Gastrocnemius medialis (tissue), 4 donors: ENCODE results near the gene NOD2. TPM values are rescaled to one million over a fixed set of nuclear protein-coding genes. Genes with fewer than 3 reads are reported as not detected.

Source experiments
- ATAC-seq, 2 donors: fragments of 150-250 bp; one replicate each; pipeline ENCODE4 v1.9.1; 2016
- DNase-seq, 2 donors: peaks; one replicate each; pipeline ENCODE4 v3.0.0-alpha.2; 2019
- H3K27ac ChIP-seq, 4 donors: fragments of 200-600 bp; sonication (generic); 1 replicate in 1 of 4; 2 replicates in 3 of 4; pipeline ENCODE4 v1.5.1; 2016 to 2018; ENCODE audit warnings: mild to moderate bottlenecking in 2 of 4, moderate library complexity in 1 of 4
- H3K27me3 ChIP-seq, 3 donors: fragments of 200-600 bp; sonication (generic) in 2 of 3; 1 replicate in 1 of 3; 2 replicates in 2 of 3; pipeline versions ENCODE4 v1.5.1 to v1.6.0; 2016 to 2019; ENCODE audit warnings: mild to moderate bottlenecking in 1 of 3, moderate library complexity in 1 of 3
- H3K36me3 ChIP-seq, 2 donors: fragments of 200-600 bp; sonication (generic) in 1 of 2; one replicate each; pipeline ENCODE4 v1.5.1; 2017 to 2018
- H3K4me1 ChIP-seq, 2 donors: fragments of 200-600 bp; sonication (generic) in 1 of 2; one replicate each; pipeline ENCODE4 v1.5.1; 2016 to 2017; ENCODE audit warnings: mild to moderate bottlenecking in 2 of 2
- H3K4me3 ChIP-seq, 4 donors: fragments of 200-600 bp; sonication (generic) in 3 of 4; 1 replicate in 1 of 4; 2 replicates in 3 of 4; pipeline ENCODE4 v1.5.1; 2016 to 2019; ENCODE audit warnings: mild to moderate bottlenecking in 2 of 4
- H3K9me3 ChIP-seq, 3 donors: fragments of 200-600 bp; sonication (generic) in 2 of 3; 1 replicate in 1 of 3; 2 replicates in 2 of 3; pipeline ENCODE4 v1.5.1; 2016 to 2019
- POLR2A ChIP-seq, 2 donors: fragments of 450-650 bp; IDR thresholded peaks; one replicate each; pipeline ENCODE4 v1.6.1; 2017; ENCODE audit warnings: antibody characterized with exemption in 2 of 2, mild to moderate bottlenecking in 2 of 2, moderate library complexity in 2 of 2
- in situ Hi-C, 4 donors: fragments of 200-750 bp; cut with MboI; loops; one replicate each; pipeline versions ENCODE4 v1.15.0 to v1.8.0; 2017; ENCODE audit warnings: low sequenced_read_pairs in 4 of 4
- intact Hi-C: fragments of 100-400 bp; cut with DNase I; formaldehyde crosslinking; loops from one replicate; pipeline ENCODE4 v1.15.1; 2023; ENCODE audit warnings: low total_unique reads
- total RNA-seq, 4 donors: library from RNA; depleted of rRNA; stranded (reverse); fragments of >200 nt; gene quantifications; one replicate each; pipeline versions ENCODE4 v1.1.0 to v1.2.3, GENCODE V29; 2016
- TF ChIP-seq, protein P1 (sequence below), 5 experiments: fragments of 450-650 bp in 3 of 5; fragments of 200-600 bp in 2 of 5; sonication (generic) in 2 of 5; IDR thresholded peaks in 4 of 5; conservative IDR thresholded peaks in 1 of 5; 1 replicate in 4 of 5; 2 replicates in 1 of 5; pipeline ENCODE4 v1.5.1; 2016 to 2019; ENCODE audit warnings: antibody characterized with exemption in 5 of 5, mild to moderate bottlenecking in 3 of 5, moderate library complexity in 3 of 5

NOD2 gene
- total RNA-seq, 4 donors from 2014 or later: 0.27 to 2.1 (median 1.7) TPM

DNA sequence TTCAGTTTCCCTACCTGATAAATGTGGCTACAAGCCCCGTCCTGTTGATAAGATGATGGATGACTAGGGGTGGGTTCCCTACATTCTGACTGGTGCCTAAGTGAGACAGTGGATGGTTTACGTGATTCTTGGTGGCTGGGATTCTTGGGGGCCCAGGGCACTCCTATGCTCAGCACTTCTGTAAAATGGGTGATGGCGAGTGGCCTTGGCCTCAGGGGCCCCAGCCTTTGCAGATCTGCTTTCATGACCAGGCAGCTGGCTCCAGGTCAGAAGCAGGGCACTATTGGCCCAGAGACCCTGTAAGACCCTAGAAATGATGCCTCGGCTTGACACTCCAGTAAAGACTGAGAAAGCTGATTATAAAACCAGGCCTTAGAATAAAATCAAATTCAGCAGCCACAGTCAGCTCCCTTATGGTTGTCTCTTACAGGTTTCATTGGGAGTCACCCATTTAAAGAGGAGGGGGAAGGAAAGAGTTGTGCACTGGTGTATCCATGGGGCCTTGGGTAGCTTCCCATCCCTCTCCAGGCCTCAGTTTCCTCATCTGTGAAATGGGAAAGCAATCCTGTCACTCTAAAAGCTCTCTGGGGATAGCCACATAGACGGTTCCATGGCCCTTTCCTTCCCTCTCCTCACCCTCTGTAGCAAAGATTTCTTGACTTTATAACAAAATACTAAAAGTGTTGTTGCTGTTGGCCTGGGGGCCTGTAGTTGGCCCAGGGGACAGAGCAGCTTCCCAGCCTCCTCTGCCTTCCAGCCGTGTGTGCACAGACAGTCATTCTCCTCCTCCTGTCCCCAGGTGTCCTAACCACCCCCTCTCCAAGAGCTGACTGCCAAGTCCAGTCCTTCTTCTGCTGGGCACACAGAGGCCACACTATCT, 13.5 kb upstream of the NOD2 start:
- no peak overlapping the region for H3K27ac ChIP-seq
- no peaks in the 10 kb centered on the region for H3K27me3 ChIP-seq
- no peaks in the 10 kb centered on the region for H3K36me3 ChIP-seq
- H3K4me1 ChIP-seq: no peaks in the 10 kb centered on the region
- intact Hi-C loops: no loop called here
- ATAC-seq: no peak
- H3K4me3 ChIP-seq: no peak overlapping the region
- in situ Hi-C loops: no loop called here
- DNase-seq: no peak
- TF ChIP-seq, protein P1, sequence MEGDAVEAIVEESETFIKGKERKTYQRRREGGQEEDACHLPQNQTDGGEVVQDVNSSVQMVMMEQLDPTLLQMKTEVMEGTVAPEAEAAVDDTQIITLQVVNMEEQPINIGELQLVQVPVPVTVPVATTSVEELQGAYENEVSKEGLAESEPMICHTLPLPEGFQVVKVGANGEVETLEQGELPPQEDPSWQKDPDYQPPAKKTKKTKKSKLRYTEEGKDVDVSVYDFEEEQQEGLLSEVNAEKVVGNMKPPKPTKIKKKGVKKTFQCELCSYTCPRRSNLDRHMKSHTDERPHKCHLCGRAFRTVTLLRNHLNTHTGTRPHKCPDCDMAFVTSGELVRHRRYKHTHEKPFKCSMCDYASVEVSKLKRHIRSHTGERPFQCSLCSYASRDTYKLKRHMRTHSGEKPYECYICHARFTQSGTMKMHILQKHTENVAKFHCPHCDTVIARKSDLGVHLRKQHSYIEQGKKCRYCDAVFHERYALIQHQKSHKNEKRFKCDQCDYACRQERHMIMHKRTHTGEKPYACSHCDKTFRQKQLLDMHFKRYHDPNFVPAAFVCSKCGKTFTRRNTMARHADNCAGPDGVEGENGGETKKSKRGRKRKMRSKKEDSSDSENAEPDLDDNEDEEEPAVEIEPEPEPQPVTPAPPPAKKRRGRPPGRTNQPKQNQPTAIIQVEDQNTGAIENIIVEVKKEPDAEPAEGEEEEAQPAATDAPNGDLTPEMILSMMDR (IDR thresholded peaks at IDR 0.05 in 4 of 5, conservative IDR thresholded peaks at IDR 0.05 in 1 of 5): no peak
- TF ChIP-seq POLR2A (IDR thresholded peaks at IDR 0.05): no peak
- no peaks in the 10 kb centered on the region for H3K9me3 ChIP-seq

DNA sequence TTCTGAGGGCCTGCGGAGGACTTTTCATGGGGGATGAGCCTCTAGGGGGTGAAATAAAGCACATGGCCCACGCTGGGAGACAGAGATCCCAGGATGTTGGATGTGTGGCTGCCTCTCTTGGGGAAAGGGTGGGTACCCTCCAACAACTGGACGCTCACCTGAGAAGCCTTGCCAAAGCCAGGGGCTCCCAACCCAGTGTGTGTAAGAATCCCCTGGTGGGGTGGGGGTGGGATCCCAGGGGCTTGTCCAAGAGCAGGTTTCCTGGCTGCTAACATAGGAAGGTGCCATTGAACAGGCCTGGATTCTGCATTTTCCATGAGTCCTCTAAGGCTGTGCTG, 12.9 kb upstream of the NOD2 start:
- peak overlapping the region in 1 of 4 donors; percentile 14 for H3K4me3 ChIP-seq
- H3K36me3 ChIP-seq: no peaks in the 10 kb centered on the region
- no peaks in the 10 kb centered on the region for H3K27me3 ChIP-seq
- H3K27ac ChIP-seq: peak overlapping the region in 1 of 4 donors; percentile 21
- intact Hi-C loops: no loop called here
- DNase-seq: no peak
- H3K4me1 ChIP-seq: no peaks in the 10 kb centered on the region
- H3K9me3 ChIP-seq: no peaks in the 10 kb centered on the region
- TF ChIP-seq POLR2A (IDR thresholded peaks at IDR 0.05): no peak
- TF ChIP-seq, protein P1 (IDR thresholded peaks at IDR 0.05 in 4 of 5, conservative IDR thresholded peaks at IDR 0.05 in 1 of 5): no peak
- in situ Hi-C loops: no loop called here
- no peak for ATAC-seq

DNA sequence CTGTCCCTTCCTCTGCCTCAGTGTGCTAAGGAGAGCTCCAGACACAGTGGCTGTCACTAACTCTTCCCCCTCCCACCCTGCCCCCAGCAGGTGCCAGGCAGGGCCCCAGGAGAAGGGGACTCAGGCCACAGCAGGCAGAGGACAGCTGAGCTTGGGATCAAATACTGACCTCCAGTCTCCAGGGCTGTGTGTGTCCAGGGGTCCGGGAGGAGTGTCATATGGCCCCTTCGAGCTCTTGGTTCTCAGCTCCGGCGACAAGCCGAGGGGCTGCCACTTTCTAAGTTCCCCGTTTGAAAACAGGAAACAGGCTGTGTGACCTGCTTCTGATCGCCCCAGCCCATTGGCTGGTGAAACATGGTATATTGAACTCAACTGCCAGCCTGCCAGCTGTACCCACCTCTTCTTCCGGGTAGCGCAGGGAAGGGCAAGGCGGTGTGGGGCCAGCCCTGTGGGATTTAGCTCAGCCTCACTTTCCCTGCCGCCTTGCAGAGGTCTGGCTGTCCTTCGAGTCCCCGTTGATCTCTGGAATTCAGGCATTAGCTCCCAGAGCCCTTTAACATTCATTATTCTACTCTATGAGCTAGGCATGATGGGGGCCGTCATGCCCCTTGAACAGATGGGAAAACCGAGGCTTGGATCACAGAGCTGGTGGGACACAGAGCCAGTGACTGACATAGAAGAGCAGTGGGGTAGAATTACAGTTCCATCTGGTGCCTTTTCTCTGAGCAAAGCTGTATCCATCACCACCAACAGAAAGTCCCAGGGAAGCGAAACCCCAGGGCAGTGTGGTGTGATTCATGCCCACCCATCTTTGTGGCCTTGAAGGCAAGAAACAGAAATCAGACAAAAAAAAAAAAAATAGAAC, 12.2 kb upstream of the NOD2 start, which contains the start of gene SNX20:
Gene SNX20, minus strand, starts transcription at position 292 of the 865 bp plus-strand sequence. CDS start 3,786 bp downstream, outside the sequence.
- ATAC-seq: no peak
- in situ Hi-C loops: no loop called here

DNA sequence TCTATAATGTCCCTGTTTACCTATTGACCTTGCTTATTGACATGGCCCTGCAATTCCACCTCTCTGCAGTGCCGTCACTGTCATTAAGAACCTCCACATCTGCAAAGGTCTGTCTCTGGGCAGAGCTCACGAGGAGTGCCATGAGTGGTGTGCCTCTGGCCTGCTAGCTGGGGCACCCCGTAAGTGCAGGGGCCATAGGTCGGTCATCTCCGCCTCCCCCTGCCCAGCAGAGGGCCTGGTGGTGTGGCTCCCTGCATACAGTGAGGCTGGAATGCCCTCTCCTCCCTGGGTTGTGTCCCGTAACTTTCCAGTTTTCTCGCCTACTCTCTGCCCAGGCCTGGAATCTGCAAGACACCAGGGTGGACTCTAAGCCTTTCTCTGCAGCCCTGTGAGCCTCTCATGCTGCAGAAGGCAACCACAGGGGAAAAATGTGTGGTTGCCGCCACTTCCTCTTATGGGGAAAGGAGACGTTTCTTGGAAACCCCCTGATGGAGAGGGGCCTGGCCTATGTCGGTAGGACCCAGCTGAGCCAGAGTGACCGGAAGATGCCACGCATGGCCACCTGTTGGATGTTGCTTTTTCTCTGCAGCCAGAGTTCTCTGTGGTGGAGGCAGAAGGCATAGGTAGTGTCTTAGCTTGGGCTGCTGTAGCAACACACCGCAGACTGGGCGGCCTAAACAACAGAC, 9.6 kb upstream of the NOD2 start:
- H3K9me3 ChIP-seq: no peaks in the 10 kb centered on the region
- no peak for TF ChIP-seq POLR2A (IDR thresholded peaks at IDR 0.05)
- TF ChIP-seq, protein P1 (IDR thresholded peaks at IDR 0.05 in 4 of 5, conservative IDR thresholded peaks at IDR 0.05 in 1 of 5): no peak
- no peaks in the 10 kb centered on the region for H3K36me3 ChIP-seq
- intact Hi-C loops (no loop called here), in situ Hi-C loops (no loop called here)
- DNase-seq: no peak
- no peaks in the 10 kb centered on the region for H3K27me3 ChIP-seq
- no peak for ATAC-seq
- H3K27ac ChIP-seq: no peak overlapping the region
- H3K4me3 ChIP-seq: no peak overlapping the region
- H3K4me1 ChIP-seq: no peaks in the 10 kb centered on the region

More for the DNA sequence above, 12.2 kb upstream of the NOD2 start, which contains the start of gene SNX20:
- DNase-seq: no peak
- Histone ChIP-seq H3K36me3 (no peaks in the 10 kb centered on the region), H3K27me3 (no peaks in the 10 kb centered on the region), H3K4me1 (no peaks in the 10 kb centered on the region), H3K27ac (peak within 1 kb of the TSS in 1 of 4 donors; percentile 21), H3K9me3 (no peaks in the 10 kb centered on the region), H3K4me3 (peak within 1 kb of the TSS in 1 of 4 donors; percentile 14)
- intact Hi-C loops: no loop called here
- TF ChIP-seq POLR2A (IDR thresholded peaks at IDR 0.05): peak in 1 of 2 donors; percentile 17
- TF ChIP-seq, protein P1 (IDR thresholded peaks at IDR 0.05 in 4 of 5, conservative IDR thresholded peaks at IDR 0.05 in 1 of 5): no peak
